Measurements from ENCODE around the gene MRPL21. TPM values are rescaled to one million over a fixed set of nuclear protein-coding genes. Genes with fewer than 3 reads are reported as not detected.

The MRPL21 gene
- total and polyA plus RNA-seq, 2 donors (not counting 1 experiment from before 2014, with no cell fraction given) = 23.8 to 35.8 TPM

DNA sequence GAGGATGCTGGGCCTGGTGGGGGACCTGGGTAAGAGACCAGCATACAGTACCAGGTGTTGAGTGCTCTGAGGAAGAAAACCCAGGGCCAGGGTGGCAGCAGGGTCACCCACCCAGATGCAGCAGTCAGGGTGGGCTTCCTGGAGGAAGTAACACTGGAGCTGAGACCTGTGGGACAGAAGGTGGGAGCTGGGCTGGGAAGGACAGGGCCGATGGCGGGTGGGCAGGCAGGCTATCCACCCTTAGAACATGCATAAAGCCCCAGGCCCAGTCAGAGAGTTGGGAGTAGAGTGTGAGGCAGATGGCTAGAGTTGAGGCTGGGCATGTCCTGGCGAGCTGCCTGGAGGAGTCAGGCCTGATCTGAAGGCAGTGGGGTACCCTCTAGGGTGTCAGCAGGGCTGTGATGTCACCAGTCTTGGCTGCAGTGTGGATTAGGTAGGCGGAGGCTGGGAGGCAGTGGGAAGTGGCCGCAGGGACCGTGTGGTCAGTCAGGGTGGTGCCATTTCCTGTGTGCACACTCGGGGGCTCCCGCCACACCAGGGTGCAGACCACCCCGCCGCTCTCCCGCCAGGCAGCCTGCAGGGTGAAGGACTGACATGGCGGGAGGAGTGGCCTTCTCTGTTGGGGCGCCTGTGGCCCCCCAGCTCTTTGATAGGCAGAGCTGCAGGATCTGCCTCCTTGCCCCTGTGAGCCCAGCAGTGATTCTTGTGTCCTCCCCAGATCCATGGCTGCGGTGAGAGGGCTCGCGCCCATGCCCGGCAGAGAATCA is 35.4 kb upstream of the MRPL21 start:
- no peaks in the 10 kb centered on the region for H3K79me2 ChIP-seq (ENCODE audit: control insufficient read depth, insufficient read depth, low read length)
- Mint-ChIP-seq H3K27me3 (no peaks in the 10 kb centered on the region), H3K4me3 (no peak overlapping the region), H3K4me1 (no peaks in the 10 kb centered on the region), H3K27ac (no peak overlapping the region), H3K9me3 (ENCODE audit: insufficient read depth) (no peaks in the 10 kb centered on the region)
- CTCF ChIA-PET = no interaction called here
- H2AFZ ChIP-seq (ENCODE audit: insufficient read depth, low read depth, low read length, poor library complexity, severe bottlenecking) = no peak overlapping the region
- H4K20me1 ChIP-seq (ENCODE audit: control insufficient read depth, insufficient read depth, low read length, poor library complexity, severe bottlenecking) = no peaks in the 10 kb centered on the region
- H3K27me3 ChIP-seq (replicated peaks in 1 of 4; ENCODE audit: control extremely low read depth in 1 of 4, control insufficient read depth in 3 of 4, insufficient read depth in 4 of 4, low read length in 3 of 4) = no peaks in the 10 kb centered on the region
- H3K36me3 ChIP-seq (replicated peaks in 1 of 2; ENCODE audit: control extremely low read depth in 1 of 2, control insufficient read depth in 1 of 2, extremely low read depth in 1 of 2, insufficient read depth in 2 of 2, low read length in 1 of 2) = peaks cover 0 to 45% of the 10 kb centered on the region in 2 experiments
- POLR2A ChIA-PET = no interaction called here
- intact Hi-C loops (cut with micrococcal nuclease) = no loop called here
- H3K4me3 ChIP-seq (ENCODE audit: control extremely low read depth in 1 of 5, extremely low read depth in 1 of 5, insufficient read depth in 1 of 5, low read depth in 2 of 5, low read length in 4 of 5) = no peak overlapping the region
- no peaks in the 10 kb centered on the region for H3K9me3 ChIP-seq (ENCODE audit: control extremely low read depth in 1 of 3, control insufficient read depth in 2 of 3, insufficient read depth in 1 of 3, low read length in 2 of 3)
- 85% methylated on average over 15 of the region's 17 CpGs for WGBS (ENCODE audit: insufficient coverage)
- no peak overlapping the region for H3K4me2 ChIP-seq (replicated peaks; ENCODE audit: low read depth, low read length, poor library complexity, severe bottlenecking)
- no peak overlapping the region for H3K27ac ChIP-seq (ENCODE audit: low read length in 2 of 2)
- no peak overlapping the region for H3K9ac ChIP-seq (ENCODE audit: low read length)
- TF ChIP-seq, protein P1, sequence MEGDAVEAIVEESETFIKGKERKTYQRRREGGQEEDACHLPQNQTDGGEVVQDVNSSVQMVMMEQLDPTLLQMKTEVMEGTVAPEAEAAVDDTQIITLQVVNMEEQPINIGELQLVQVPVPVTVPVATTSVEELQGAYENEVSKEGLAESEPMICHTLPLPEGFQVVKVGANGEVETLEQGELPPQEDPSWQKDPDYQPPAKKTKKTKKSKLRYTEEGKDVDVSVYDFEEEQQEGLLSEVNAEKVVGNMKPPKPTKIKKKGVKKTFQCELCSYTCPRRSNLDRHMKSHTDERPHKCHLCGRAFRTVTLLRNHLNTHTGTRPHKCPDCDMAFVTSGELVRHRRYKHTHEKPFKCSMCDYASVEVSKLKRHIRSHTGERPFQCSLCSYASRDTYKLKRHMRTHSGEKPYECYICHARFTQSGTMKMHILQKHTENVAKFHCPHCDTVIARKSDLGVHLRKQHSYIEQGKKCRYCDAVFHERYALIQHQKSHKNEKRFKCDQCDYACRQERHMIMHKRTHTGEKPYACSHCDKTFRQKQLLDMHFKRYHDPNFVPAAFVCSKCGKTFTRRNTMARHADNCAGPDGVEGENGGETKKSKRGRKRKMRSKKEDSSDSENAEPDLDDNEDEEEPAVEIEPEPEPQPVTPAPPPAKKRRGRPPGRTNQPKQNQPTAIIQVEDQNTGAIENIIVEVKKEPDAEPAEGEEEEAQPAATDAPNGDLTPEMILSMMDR (IDR thresholded peaks at IDR 0.05) = no peak
- no peak for TF ChIP-seq EZH2 (IDR thresholded peaks at IDR 0.05; ENCODE audit: borderline replicate concordance, insufficient read depth, low read depth, low read length, poor library complexity, severe bottlenecking)
- DNase-seq = no peak
- no peaks in the 10 kb centered on the region for H3K4me1 ChIP-seq (ENCODE audit: control insufficient read depth in 2 of 2, insufficient read depth in 2 of 2, low read length in 2 of 2)
- ATAC-seq (ENCODE audit: low read depth) = no peak

DNA sequence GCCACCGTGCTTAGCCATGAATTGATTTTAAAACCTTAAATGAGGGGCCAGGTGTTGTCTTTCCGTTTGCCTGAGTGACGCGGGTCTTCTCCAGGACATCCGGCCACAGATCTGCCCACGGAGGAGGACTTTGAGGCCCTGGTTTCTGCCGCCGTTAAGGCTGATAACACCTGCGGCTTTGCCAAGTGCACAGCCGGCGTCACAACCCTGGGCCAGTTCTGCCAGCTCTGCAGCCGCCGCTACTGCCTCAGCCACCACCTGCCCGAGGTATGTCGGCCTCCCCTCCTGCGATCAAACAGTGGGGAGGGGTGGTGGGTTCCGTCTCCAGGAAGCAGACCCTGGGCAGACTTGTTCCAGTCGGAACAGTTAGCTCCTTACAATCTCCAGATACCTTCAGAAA is 34.5 kb upstream of the MRPL21 start:
- H3K27me3 ChIP-seq (replicated peaks in 1 of 4; ENCODE audit: control extremely low read depth in 1 of 4, control insufficient read depth in 3 of 4, insufficient read depth in 4 of 4, low read length in 3 of 4) = no peaks in the 10 kb centered on the region
- no peaks in the 10 kb centered on the region for H3K27me3 Mint-ChIP-seq
- peaks cover 0 to 48% of the 10 kb centered on the region in 2 experiments for H3K36me3 ChIP-seq (replicated peaks in 1 of 2; ENCODE audit: control extremely low read depth in 1 of 2, control insufficient read depth in 1 of 2, extremely low read depth in 1 of 2, insufficient read depth in 2 of 2, low read length in 1 of 2)
- DNase-seq (no peak), ATAC-seq (ENCODE audit: low read depth) (no peak)
- no peak overlapping the region for H3K4me3 Mint-ChIP-seq
- over 99% methylated on average over 9 of the region's 18 CpGs for WGBS (ENCODE audit: insufficient coverage)
- H3K79me2 ChIP-seq (ENCODE audit: control insufficient read depth, insufficient read depth, low read length) = no peaks in the 10 kb centered on the region
- intact Hi-C loops (cut with micrococcal nuclease) = no loop called here
- H3K4me1 ChIP-seq (ENCODE audit: control insufficient read depth in 2 of 2, insufficient read depth in 2 of 2, low read length in 2 of 2) = no peaks in the 10 kb centered on the region
- H3K9me3 ChIP-seq (ENCODE audit: control extremely low read depth in 1 of 3, control insufficient read depth in 2 of 3, insufficient read depth in 1 of 3, low read length in 2 of 3) = no peaks in the 10 kb centered on the region
- H2AFZ ChIP-seq (ENCODE audit: insufficient read depth, low read depth, low read length, poor library complexity, severe bottlenecking) = no peak overlapping the region
- no peak overlapping the region for H3K9ac ChIP-seq (ENCODE audit: low read length)
- H3K9me3 Mint-ChIP-seq (ENCODE audit: insufficient read depth) = no peaks in the 10 kb centered on the region
- POLR2A ChIA-PET = no interaction called here
- TF ChIP-seq EZH2 (IDR thresholded peaks at IDR 0.05; ENCODE audit: borderline replicate concordance, insufficient read depth, low read depth, low read length, poor library complexity, severe bottlenecking) = no peak
- TF ChIP-seq, protein P1 (IDR thresholded peaks at IDR 0.05) = no peak
- H3K4me1 Mint-ChIP-seq = no peaks in the 10 kb centered on the region
- no peak overlapping the region for H3K4me3 ChIP-seq (ENCODE audit: control extremely low read depth in 1 of 5, extremely low read depth in 1 of 5, insufficient read depth in 1 of 5, low read depth in 2 of 5, low read length in 4 of 5)
- no peak overlapping the region for H3K4me2 ChIP-seq (replicated peaks; ENCODE audit: low read depth, low read length, poor library complexity, severe bottlenecking)
- H4K20me1 ChIP-seq (ENCODE audit: control insufficient read depth, insufficient read depth, low read length, poor library complexity, severe bottlenecking) = no peaks in the 10 kb centered on the region
- no peak overlapping the region for H3K27ac ChIP-seq (ENCODE audit: low read length in 2 of 2)
- CTCF ChIA-PET = no interaction called here
- H3K27ac Mint-ChIP-seq = no peak overlapping the region
